Stimulated activated memory B cell treated with anti-CD40 and anti-IgM and Interleukin-4, amounts not matched to agents 10 μg/mL and 1 μg/mL and 100 μg/mL, for 72 hours (primary cell): ENCODE results near the gene GAL.

Experiments
- ATAC-seq: fragments of 150-1000 bp; cut with Tn5 transposase; 2 replicates; pipeline ENCODE4 v1.10.0; 2021
- H3K27ac Mint-ChIP-seq: one replicate; pipeline ENCODE4 v1.8.0; 2022; ENCODE audit warnings: mild to moderate bottlenecking, mixed read lengths
- H3K27me3 Mint-ChIP-seq: one replicate; pipeline ENCODE4 v1.8.0; 2022; ENCODE audit warnings: mixed read lengths
- H3K36me3 Mint-ChIP-seq: one replicate; pipeline ENCODE4 v1.8.0; 2022; ENCODE audit warnings: mixed read lengths
- H3K4me1 Mint-ChIP-seq: one replicate; pipeline ENCODE4 v1.8.0; 2022; ENCODE audit warnings: mixed read lengths
- H3K4me3 Mint-ChIP-seq: one replicate; pipeline ENCODE4 v1.8.0; 2022; ENCODE audit warnings: mild to moderate bottlenecking, moderate library complexity, mixed read lengths
- H3K9me3 Mint-ChIP-seq: one replicate; pipeline ENCODE4 v1.8.0; 2022; ENCODE audit warnings: mixed read lengths

GAL gene

DNA sequence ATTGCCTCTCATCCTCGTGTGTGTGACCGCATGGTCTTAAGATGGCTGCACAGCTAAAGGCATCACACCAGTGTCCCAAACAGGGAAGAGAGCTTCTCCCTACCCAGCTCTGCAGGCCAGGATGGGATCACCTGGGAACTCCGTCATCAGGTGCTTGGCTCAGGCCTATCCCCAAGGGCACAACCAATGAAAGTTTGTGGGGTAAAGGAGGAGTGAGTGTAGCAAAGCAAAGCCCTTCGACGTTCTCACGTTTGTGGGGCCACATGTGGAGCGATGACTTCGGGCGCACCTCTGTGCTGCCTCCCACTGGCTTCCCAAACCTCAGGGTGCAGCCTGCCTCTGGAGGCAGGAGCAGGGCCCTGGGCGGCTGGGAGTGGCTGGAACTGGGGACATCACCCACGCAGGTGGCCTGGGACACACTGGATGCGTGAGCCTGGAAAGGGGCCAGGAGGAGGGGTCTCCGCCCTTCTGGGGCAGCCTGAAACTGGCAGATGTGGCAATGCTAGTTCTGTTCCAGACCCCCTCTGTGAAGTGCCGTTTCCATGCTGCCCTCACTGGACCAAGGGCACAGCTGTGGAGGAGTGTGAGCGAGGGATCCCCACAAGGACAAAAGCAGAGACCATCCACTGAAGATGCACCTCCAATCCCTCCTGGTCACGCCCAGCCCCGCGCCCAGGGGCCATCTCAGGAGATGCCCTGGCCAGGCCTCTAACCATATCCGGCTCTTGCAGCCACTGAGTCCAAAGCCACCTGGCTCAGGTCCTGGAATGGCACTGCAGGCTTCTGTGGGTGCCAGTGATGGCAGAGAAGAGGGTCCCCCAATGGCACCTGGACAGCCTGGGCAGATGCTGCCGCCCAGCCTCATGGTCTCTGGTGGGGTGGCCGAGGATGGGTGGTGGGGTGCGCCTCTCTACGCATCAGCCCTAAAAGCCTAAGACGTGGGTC, 30.6 kb upstream of the GAL start:
- H3K27ac Mint-ChIP-seq, result no peak overlapping the region
- H3K4me3 Mint-ChIP-seq, result no peak overlapping the region
- peaks cover 78% of the 10 kb centered on the region for H3K27me3 Mint-ChIP-seq
- peaks cover 14% of the 10 kb centered on the region for H3K4me1 Mint-ChIP-seq
- no peak for ATAC-seq
- H3K36me3 Mint-ChIP-seq, result no peaks in the 10 kb centered on the region
- peaks cover 2% of the 10 kb centered on the region for H3K9me3 Mint-ChIP-seq

DNA sequence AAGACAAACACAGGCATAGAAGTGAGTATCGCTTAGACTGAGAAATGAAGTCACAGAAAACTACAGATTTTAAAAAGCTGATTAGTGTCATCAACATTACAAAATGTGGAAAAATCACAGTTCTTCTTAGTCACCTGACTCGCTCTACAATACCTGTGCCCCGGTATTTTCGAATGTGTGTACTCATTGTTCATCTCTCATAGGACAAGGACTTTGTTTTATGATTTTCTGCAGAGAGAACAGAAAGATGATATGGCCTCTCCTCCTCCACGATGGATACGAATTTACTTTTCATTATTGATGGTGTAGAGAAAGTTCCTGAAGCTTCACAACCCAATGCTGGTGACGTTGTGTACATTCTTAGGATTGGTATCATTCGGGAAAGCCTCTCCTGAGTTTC, 29.4 kb upstream of the GAL start:
- Mint-ChIP-seq H3K4me1 (peaks cover 14% of the 10 kb centered on the region), H3K9me3 (peaks cover 2% of the 10 kb centered on the region), H3K27me3 (peaks cover 85% of the 10 kb centered on the region), H3K4me3 (no peak overlapping the region), H3K27ac (no peak overlapping the region), H3K36me3 (no peaks in the 10 kb centered on the region)
- ATAC-seq, result no peak

DNA sequence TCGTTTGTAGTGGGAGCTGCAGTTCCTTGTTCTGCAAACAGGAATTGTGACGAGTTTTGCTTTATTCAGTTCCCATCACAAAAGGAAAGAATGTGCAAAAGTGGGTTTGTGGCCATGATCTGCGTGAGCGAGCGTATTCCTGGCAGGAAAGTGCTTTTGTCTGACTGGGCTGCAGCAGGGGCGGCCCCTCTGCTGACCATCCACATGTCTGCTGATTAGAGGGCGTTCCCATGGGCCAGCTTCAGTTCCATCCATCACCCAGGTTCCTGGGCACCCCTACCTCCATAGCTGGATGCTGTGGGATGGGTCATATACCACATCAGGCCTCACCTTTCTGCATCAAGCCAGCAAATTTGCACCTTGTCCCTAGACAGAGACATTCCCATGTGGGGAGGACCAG, 28.9 kb upstream of the GAL start:
- peaks cover 85% of the 10 kb centered on the region for H3K27me3 Mint-ChIP-seq

DNA sequence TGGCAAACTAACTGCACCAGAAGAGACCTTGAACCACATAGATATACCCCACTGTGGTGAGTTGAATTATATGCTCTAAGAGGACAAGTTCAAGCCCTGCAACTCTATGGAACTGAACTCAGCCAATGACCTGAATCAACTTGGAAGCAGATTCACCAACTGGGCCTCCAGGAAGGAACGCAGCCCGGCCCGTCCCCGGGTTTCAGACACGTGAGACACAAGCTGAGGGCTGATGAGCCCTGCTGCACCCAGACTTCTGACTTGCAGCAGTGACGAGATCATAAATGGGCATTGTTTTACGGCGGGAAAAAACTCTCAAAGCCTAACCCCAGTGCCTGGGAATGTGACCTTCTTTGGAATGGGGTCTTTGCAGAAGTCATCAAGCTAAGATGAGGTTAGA, 28.5 kb upstream of the GAL start:
- no peak for ATAC-seq
- Mint-ChIP-seq H3K9me3 (peaks cover 2% of the 10 kb centered on the region), H3K27ac (no peak overlapping the region), H3K27me3 (peaks cover 89% of the 10 kb centered on the region), H3K4me3 (no peak overlapping the region), H3K36me3 (no peaks in the 10 kb centered on the region), H3K4me1 (peaks cover 14% of the 10 kb centered on the region)

More for the DNA sequence above, 28.9 kb upstream of the GAL start:
- H3K27ac Mint-ChIP-seq, result no peak overlapping the region
- no peaks in the 10 kb centered on the region for H3K36me3 Mint-ChIP-seq
- no peak for ATAC-seq
- H3K9me3 Mint-ChIP-seq, result peaks cover 2% of the 10 kb centered on the region
- H3K4me3 Mint-ChIP-seq, result no peak overlapping the region
- H3K4me1 Mint-ChIP-seq, result peaks cover 14% of the 10 kb centered on the region

DNA sequence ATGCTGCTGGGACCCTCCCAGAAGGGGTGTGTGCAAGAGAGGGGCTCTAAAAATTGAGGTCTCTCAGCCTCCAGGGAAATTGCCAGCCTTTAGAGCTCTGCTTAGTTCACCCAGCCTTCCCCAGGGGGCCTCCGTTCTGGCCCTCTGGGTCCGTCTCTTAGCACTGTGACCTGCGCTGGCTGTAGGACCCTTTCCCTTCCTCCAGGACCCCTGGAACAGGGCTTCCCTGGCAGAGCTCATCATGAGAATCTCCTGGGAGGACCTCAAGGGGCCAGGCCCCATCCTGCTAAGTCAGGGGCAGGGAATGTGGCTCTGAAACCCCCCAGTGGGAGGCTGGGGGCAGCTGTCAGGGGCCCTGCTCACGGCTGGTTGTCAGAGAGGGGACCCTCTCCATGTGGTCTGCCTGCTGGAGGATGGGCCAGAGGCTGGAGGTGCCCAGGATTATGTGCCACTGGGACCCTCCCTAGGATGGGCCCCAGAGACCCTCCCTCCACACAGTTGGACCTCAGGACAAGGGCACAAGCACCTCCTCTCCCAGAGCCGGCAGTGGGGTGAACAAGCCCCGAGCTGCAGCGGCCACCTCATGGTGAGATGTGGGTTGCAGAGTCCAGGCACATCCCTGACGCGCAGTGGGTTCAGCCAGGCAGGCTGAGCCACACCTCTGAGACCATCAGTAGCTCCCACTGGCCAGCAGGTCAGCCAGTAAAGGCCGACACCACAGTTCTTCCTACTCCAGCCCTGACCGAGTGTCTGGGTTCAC, 27.1 kb upstream of the GAL start:
- Mint-ChIP-seq H3K4me3 (no peak overlapping the region), H3K27me3 (peaks cover 98% of the 10 kb centered on the region), H3K36me3 (no peaks in the 10 kb centered on the region), H3K9me3 (peaks cover 2% of the 10 kb centered on the region), H3K4me1 (peaks cover 10% of the 10 kb centered on the region), H3K27ac (no peak overlapping the region)
- no peak for ATAC-seq

DNA sequence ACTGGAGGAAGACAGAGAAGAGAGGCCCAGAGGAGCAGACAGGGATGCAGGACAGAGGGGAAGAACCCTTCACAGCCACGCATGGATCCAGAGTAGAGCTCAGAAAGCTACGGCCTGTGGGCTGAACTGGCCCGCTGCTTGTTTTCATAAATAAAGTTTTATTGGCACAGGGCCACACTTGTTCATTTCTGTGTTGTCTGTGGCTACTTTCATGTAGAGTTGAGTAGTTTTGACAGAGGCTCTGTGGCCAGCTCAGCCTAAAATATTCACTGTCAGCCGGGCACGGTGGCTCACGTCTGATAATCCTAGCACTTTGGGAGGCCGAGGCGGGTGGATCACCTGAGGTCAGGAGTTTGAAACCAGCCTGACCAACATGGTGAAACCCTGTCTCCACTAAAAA, 26.2 kb upstream of the GAL start:
- peaks cover 98% of the 10 kb centered on the region for H3K27me3 Mint-ChIP-seq
- peaks cover 4% of the 10 kb centered on the region for H3K9me3 Mint-ChIP-seq
- peaks cover 1% of the 10 kb centered on the region for H3K4me1 Mint-ChIP-seq
- ATAC-seq, result no peak
- H3K36me3 Mint-ChIP-seq, result no peaks in the 10 kb centered on the region
- H3K4me3 Mint-ChIP-seq, result no peak overlapping the region
- H3K27ac Mint-ChIP-seq, result no peak overlapping the region

DNA sequence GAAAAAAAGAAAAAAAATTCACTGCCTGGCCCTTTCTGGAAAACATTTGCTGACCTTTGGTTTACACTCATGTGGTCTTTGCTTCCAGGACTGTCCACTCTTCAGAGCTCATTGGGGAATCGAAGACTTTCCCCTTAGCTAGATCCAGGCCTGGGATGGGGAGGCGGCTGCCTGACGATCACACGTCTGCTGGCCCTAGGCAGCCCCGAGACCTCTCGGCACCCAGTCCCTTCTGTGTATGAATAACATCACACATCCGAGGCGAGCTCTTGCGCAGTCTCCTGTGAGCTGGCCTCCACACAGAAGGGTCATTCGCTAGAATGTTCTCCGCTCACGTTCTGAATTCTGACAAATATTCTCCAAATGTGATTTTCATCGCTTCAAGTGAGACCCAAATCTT, 25.7 kb upstream of the GAL start:
- Mint-ChIP-seq H3K9me3 (peaks cover 4% of the 10 kb centered on the region), H3K4me3 (no peak overlapping the region), H3K27ac (no peak overlapping the region), H3K36me3 (no peaks in the 10 kb centered on the region), H3K4me1 (no peaks in the 10 kb centered on the region), H3K27me3 (peaks cover 98% of the 10 kb centered on the region)
- no peak for ATAC-seq

DNA sequence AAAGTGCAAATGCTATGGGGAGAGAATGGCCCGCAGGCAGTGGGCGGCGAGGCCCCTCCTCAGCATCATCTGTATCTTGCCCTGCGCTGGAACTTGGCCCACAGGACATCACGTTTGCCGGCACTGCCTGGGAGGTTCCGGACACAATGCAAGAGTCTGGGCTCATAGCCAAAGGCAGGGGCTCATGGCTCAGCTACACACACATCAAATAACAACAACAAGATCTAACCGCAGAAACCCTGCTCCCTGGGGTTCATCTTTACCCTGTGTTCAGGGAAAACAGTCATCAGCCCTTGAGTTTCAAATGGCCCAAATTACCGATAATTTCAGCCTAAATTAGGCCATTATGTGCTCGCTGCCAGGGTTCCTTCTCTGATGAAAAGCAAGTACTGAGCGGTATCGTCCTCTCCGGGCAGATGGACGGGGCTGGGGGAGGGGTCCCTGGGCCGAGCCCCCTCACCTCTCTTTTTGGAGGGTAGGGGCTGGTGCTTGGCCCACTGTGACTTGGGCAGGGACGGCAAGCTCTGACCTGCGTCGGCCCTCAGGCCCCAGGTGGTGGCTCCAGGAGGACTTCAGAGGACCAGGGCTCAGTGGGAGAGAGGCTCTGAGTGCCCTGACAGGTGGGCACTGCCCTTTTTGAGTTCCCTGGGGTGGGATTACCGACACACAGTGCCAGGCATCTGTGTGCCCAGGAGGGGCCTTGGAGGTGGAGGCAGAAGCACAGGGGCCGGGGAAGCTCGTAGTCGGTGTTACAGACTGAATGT, 25.0 kb upstream of the GAL start:
- no peaks in the 10 kb centered on the region for H3K4me1 Mint-ChIP-seq
- peaks cover 99% of the 10 kb centered on the region for H3K27me3 Mint-ChIP-seq
- no peak overlapping the region for H3K4me3 Mint-ChIP-seq
- H3K36me3 Mint-ChIP-seq, result no peaks in the 10 kb centered on the region
- H3K27ac Mint-ChIP-seq, result no peak overlapping the region
- H3K9me3 Mint-ChIP-seq, result peaks cover 4% of the 10 kb centered on the region
- no peak for ATAC-seq

DNA sequence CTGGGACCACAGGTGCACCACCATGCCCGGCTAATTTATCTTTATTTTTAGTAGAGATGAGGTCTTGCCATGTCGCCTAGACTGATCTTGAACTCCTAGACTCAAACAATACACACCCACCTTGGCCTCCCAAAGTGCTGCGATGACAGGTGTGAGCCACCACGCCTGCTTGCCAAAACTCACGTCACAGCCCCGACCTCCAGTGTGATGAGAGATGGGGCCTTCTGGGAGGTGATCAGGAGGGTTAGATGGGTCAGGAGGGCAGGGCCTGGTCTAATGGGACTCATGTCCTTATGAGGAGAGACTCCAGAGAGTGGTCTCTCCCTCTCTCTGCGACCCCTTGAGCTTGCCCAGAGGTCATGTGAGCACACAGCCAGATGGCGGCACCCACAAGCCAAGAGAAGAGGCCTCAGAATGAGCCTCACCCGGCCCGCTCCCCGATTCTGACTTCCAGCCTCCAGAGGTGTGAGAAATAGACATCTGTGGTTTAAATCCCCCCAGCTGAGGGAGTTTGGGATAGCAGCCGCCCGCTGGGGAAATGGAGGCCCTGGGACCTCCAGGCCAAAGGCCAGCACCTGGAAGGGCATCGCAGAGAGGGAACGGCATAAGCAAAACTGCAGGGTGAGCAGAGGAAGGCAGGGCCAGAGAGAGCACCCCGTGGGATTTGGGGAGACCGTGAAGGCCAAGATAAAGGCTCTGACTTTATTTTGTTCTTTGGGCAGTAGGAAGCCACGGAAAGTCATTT, 24.1 kb upstream of the GAL start:
- no peak overlapping the region for H3K4me3 Mint-ChIP-seq
- no peak for ATAC-seq
- peaks cover 4% of the 10 kb centered on the region for H3K9me3 Mint-ChIP-seq
- peaks cover 99% of the 10 kb centered on the region for H3K27me3 Mint-ChIP-seq
- no peaks in the 10 kb centered on the region for H3K4me1 Mint-ChIP-seq
- H3K27ac Mint-ChIP-seq, result no peak overlapping the region
- no peaks in the 10 kb centered on the region for H3K36me3 Mint-ChIP-seq

DNA sequence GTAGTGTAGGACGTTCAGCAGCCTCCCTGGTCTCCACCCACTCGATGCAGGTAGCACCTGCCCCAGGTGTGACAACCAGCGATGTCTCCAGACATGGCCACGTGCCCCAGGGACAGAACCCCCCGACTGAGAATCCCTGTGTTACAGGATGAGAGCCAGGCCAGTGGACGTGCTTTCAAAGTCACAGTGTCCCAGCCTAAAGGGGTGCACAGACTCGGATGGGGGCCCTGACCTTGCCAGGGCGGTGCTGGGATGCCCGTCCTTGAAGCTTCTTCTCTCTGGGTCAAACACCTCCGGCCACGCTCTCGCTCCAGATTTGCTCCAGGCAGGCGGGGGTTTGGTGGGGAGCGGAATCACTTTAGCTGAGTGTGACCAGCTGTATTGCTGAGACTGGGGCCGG, 23.3 kb upstream of the GAL start:
- H3K27me3 Mint-ChIP-seq, result peaks cover 92% of the 10 kb centered on the region
- no peak overlapping the region for H3K4me3 Mint-ChIP-seq
- H3K9me3 Mint-ChIP-seq, result peaks cover 4% of the 10 kb centered on the region
- H3K27ac Mint-ChIP-seq, result no peak overlapping the region
- no peaks in the 10 kb centered on the region for H3K36me3 Mint-ChIP-seq
- no peaks in the 10 kb centered on the region for H3K4me1 Mint-ChIP-seq
- no peak for ATAC-seq

DNA sequence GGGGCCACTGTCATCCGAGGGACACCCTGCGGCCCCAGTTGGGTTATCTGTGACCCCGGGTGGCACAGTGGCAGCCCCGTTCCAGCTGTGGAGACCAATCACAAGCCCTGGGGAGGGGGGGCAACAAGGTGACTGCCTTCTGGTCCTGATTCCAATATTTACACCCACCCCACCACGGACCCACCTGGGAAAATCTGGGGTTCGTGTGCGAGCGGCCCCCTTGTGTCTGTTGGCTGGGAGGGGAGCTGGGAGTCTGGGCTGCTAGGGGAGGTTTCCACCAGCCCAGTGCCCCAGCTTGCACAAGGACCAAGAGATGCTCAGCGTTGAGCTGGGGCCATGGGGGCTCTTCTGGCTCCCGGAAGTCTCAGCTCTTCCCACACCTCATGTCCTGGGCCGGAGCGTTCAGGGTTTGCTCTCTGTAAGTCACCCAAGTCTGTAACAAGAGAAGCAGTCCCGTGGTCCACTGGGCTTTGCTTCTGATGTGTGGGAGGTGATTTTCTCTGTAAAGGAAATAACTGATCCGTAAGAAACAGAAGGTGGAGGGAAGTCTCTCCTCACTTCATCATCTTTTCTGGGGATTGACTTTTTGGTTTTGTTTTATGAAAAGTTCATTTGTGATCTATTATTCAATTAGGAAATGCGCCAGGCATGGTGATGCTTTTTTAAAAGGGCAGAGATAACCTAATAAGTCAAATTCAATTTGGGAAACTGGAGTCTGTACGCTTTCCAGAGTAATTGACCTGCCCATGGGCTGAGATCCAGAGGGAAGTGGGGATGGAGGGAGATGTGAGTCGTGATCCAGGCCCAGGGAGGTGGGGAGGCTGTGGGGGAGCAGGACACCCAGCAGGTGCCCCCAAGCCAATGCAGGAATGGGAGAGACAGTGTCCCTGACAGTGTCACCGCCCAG, 22.4 kb upstream of the GAL start:
- ATAC-seq, result no peak
- no peak overlapping the region for H3K27ac Mint-ChIP-seq
- H3K27me3 Mint-ChIP-seq, result peaks cover 83% of the 10 kb centered on the region
- no peaks in the 10 kb centered on the region for H3K36me3 Mint-ChIP-seq
- H3K4me3 Mint-ChIP-seq, result no peak overlapping the region
- H3K4me1 Mint-ChIP-seq, result no peaks in the 10 kb centered on the region
- peaks cover 4% of the 10 kb centered on the region for H3K9me3 Mint-ChIP-seq

DNA sequence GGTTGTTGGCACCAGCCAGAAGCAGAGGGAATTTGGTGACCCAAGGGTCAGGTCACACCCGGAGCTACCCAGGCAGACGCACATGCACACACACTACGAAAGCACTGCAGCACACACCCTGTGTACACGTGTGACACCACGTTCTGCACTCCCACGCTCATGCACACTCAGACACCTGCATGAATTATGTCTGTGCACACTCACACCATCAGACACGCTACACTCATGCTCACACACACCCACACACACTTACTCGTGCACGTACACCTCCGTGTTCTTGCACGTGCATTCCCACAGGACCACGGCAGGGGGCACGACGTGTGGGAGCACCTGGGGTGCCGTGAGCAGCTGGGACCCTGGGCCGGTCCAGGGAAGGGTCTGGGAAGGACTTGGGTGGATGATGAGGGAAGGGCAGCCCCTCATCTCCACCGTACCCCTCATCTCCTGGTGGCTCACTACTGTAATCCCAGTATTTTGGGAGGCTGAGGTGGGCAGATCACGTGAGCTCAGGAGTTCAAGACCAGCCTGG, 20.8 kb upstream of the GAL start:
- H3K36me3 Mint-ChIP-seq, result no peaks in the 10 kb centered on the region
- peaks cover 2% of the 10 kb centered on the region for H3K9me3 Mint-ChIP-seq
- ATAC-seq, result no peak
- no peaks in the 10 kb centered on the region for H3K4me1 Mint-ChIP-seq
- no peak overlapping the region for H3K4me3 Mint-ChIP-seq
- peaks cover 67% of the 10 kb centered on the region for H3K27me3 Mint-ChIP-seq
- no peak overlapping the region for H3K27ac Mint-ChIP-seq

DNA sequence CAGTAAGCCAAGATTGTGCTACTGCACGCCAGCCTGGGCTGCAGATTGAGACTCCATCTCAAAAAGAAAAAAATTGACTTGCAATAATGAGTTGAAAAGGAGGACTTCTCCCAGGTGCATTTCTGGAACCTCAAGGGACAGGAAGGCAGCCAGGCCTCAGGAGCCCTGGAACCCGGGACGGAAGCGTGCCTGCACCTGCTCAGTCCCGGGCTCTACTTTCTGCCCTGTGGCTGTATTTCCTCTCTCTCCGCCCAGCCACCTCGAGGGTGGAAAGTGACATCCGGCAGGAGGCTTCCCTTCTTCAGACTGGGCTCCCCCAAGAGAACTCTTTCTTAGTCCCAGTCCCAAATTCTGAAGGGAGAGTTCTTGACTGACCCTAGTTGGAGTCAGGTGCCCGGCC, 20.2 kb upstream of the GAL start:
- no peaks in the 10 kb centered on the region for H3K4me1 Mint-ChIP-seq
- H3K27ac Mint-ChIP-seq, result no peak overlapping the region

DNA sequence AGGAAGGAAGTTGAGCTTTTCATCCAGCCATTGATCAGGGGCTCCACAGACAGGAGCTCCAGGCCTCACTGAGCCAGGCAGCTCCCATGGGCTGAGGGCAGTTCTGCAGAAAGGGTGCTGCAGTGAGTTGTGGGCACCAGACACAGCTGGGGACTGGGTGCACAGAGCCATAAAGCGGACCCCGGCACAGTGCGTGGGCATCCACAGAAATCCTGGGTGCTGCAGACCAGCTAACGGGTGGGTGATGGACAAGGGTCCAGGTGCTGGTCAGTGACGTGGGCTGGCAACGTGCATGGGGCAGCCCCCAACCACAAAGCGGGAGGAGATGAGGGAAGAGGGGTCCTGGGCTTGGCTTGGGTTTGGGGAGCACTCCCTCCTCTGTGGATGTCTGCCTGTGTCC, 19.4 kb upstream of the GAL start:
- Mint-ChIP-seq H3K36me3 (no peaks in the 10 kb centered on the region), H3K9me3 (peaks cover 2% of the 10 kb centered on the region), H3K4me3 (no peak overlapping the region), H3K27ac (no peak overlapping the region), H3K4me1 (no peaks in the 10 kb centered on the region), H3K27me3 (peaks cover 54% of the 10 kb centered on the region)
- ATAC-seq, result no peak

More for the DNA sequence above, 20.2 kb upstream of the GAL start:
- Mint-ChIP-seq H3K27me3 (peaks cover 61% of the 10 kb centered on the region), H3K4me3 (no peak overlapping the region), H3K36me3 (no peaks in the 10 kb centered on the region), H3K9me3 (peaks cover 2% of the 10 kb centered on the region)
- no peak for ATAC-seq
